HepG2 (cell line): ENCODE measurements around the gene SAMD8. TPM values are rescaled to one million over a fixed set of nuclear protein-coding genes. Genes with fewer than 3 reads are reported as not detected.
A peak's percentile ranks its signal among the peaks of the same experiment; 100 is the strongest.

Experiments
- IKZF1 ChIP-seq: fragments of 450-650 bp; IDR thresholded peaks from 2 replicates; pipeline ENCODE4 v1.7.1; 2016
- KLF6 ChIP-seq: IDR thresholded peaks from 2 replicates; pipeline ENCODE4 v1.8.0; 2016; ENCODE audit warnings: missing biosample characterization, missing genetic modification reagents
- KMT2B ChIP-seq: IDR thresholded peaks from 2 replicates; pipeline ENCODE4 v1.6.1; 2016; ENCODE audit warnings: missing genetic modification reagents, missing compliant biosample characterization
- MIXL1 ChIP-seq: IDR thresholded peaks from 2 replicates; pipeline ENCODE4 v1.6.1; 2016
- NONO ChIP-seq, 2 experiments: fragments of 450-650 bp in 1 of 2; sonication (generic) in 1 of 2; formaldehyde crosslinking in 1 of 2; IDR thresholded peaks in 1 of 2; conservative IDR thresholded peaks in 1 of 2; 2 replicates each; pipeline versions ENCODE4 v1.6.1 to v1.8.0; 2017 to 2022; ENCODE audit warnings: mild to moderate bottlenecking in 1 of 2, missing genetic modification reagents in 1 of 2, moderate library complexity in 1 of 2
- NR1H2 ChIP-seq: sonication (generic); formaldehyde crosslinking; IDR thresholded peaks from 2 replicates; pipeline ENCODE4 v1.8.1; 2022; ENCODE audit warnings: low read depth, missing genetic modification reagents, borderline replicate concordance
- PRDM10 ChIP-seq: sonication (generic); formaldehyde crosslinking; IDR thresholded peaks from 2 replicates; pipeline ENCODE4 v1.4.0; 2020; ENCODE audit warnings: low read depth, missing genetic modification reagents
- REST ChIP-seq, 2 experiments: IDR thresholded peaks; 2 replicates each; pipeline ENCODE4 v1.6.1; 2011 to 2012; ENCODE audit warnings: low read length in 2 of 2, borderline replicate concordance in 1 of 2, low read depth in 1 of 2, mild to moderate bottlenecking in 1 of 2, moderate library complexity in 1 of 2
- RXRA ChIP-seq: sonication (generic); formaldehyde crosslinking; IDR thresholded peaks from 2 replicates; pipeline ENCODE4 v1.5.1; 2020; ENCODE audit warnings: missing genetic modification reagents
- ZNF407 ChIP-seq: sonication (generic); formaldehyde crosslinking; IDR thresholded peaks from one replicate; pipeline ENCODE4 v1.5.1; 2020; ENCODE audit warnings: mild to moderate bottlenecking, missing genetic modification reagents; ENCODE audit errors: not compliant biosample characterization
- ZNF724P ChIP-seq: sonication (generic); formaldehyde crosslinking; IDR thresholded peaks from 2 replicates; pipeline ENCODE4 v1.8.0; 2022; ENCODE audit warnings: missing genetic modification reagents, borderline replicate concordance
- polyA plus RNA-seq, 8 experiments: library from polyadenylated mRNA; depleted of rRNA in 3 of 8; stranded (reverse) in 7 of 8; unstranded in 1 of 8; fragments of >200 nt; fragmentation: Illumina TruSeq in 4 of 8; extraction: Trizol in 4 of 8; gene quantifications; 2 replicates each; pipeline versions ENCODE4 v1.2.1 to v1.2.3, GENCODE V29; 2011 to 2016; ENCODE audit warnings: low read depth in 4 of 8, missing spikeins in 1 of 8, mixed read lengths in 1 of 8; ENCODE audit not compliant: insufficient read depth in 1 of 8
- total RNA-seq, 5 experiments: library from RNA; depleted of rRNA; stranded (reverse); fragments of >200 nt; fragmentation: Illumina TruSeq; extraction: Trizol; gene quantifications; 2 replicates each; pipeline ENCODE4 v1.2.3, GENCODE V29; 2016; ENCODE audit warnings: low read depth in 1 of 5

Gene SAMD8
- total and polyA plus RNA-seq, 2 of the 13 experiments (the other 11 are each of a cell fraction or from before 2014, with no cell fraction given), result 10.4 to 13.2 TPM

GRCh38 chr10:75111365-75111906 is at the start of gene SAMD8 (continued):
- TF ChIP-seq ZNF724P (CRISPR knock-in tag) (no peak), REST (IDR thresholded peaks at IDR 0.05; ENCODE audit: borderline replicate concordance in 1 of 2, low read depth in 1 of 2, low read length in 2 of 2) (no peak; a peak in 1 of 4 replicates), ZNF407 (CRISPR knock-in tag) (peak; percentile 77), KMT2B (CRISPR knock-in tag) (peak; percentile 59; the same call in 1 of the 2 replicates), NONO (IDR thresholded peaks at IDR 0.05) (no peak), NONO (CRISPR knock-in tag; conservative IDR thresholded peaks at IDR 0.05) (peak; percentile 63), NR1H2 (no peak), RXRA (CRISPR knock-in tag) (no peak), IKZF1 (no peak), PRDM10 (CRISPR knock-in tag) (no peak), KLF6 (CRISPR knock-in tag) (no peak; the same call in 1 of the 2 replicates), MIXL1 (CRISPR knock-in tag) (no peak)
